NCI-H526 (cell line): Measurements from ENCODE around the gene CHST8.

ENCODE experiments used
- DNase-seq, 2 experiments: peaks; one replicate each; lab custom pipeline; 2025; lab: John Stamatoyannopoulos, UW

Gene CHST8

GRCh38 chr19:33673996-33674625 is 52.4 kb downstream of the CHST8 start:
- DNase-seq, result peak; percentile 35 to 71

GRCh38 chr19:33674626-33675367 is 53.0 kb downstream of the CHST8 start:
- DNase-seq, result no peak

DNA sequence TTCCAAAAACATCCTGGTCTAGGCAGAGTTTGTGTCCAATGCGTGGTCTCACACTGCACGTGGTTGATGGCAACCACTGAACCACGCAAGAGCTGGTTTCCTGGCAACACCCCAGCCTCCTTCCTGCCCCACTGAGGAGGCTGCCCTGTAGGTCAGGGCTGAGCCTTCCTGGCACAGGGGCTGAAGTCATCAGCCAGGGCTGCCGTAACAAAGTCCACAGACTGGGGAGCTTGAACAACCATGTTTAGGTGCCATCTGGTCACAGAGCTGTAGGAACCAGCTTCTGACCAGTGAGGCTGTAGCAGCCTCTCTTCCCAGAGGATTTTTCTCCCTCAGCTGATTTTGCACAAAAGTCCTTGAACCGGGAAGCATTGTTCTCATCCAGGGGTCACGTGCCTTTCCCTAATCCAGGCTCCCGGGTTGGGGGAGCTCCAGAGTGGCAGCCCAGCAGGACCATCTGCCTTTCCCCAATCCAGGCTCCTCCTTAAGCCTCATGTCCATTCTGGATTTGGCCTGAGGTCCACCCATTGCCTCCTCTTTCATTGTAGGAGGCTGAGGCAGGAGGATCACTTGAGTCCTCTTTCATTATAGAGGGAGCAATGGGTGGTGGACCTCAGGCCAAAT is 53.9 kb downstream of the CHST8 start:
- no peak for DNase-seq

GRCh38 chr19:33676999-33677665 is 55.4 kb downstream of the CHST8 start:
- DNase-seq, result no peak

DNA sequence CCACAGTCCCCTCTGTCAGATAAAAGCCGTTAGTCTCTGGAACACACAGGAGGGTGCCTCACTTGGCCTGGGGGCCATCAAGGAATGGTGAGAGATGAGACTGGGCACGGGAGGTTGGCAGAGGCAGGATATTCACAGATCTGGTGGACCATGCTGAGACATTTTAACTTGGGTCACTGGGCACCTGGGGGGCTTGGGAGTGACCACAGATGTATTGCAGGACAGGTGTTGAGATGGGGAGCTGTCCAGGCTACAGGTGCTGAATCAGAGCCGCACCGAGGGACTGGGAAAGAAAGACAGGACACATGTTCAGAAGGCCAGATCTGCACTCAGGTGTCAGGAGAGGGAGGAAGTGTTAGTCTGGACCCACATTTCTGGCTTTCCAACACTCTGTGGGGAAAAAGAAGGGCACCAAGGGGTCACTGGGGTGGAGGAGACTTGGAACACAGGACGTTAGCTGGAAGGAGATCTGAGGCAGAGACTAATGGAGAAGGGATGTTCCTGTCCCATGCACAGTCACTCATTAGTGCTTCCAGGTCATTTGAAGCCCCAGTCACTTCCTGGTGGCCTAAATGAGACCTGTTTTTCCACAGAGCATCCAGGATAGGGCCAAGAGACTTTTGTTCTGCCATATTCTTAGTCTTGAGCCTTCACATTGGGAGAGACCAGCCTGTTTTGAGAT is 56.1 kb downstream of the CHST8 start:
- DNase-seq, result no peak

DNA sequence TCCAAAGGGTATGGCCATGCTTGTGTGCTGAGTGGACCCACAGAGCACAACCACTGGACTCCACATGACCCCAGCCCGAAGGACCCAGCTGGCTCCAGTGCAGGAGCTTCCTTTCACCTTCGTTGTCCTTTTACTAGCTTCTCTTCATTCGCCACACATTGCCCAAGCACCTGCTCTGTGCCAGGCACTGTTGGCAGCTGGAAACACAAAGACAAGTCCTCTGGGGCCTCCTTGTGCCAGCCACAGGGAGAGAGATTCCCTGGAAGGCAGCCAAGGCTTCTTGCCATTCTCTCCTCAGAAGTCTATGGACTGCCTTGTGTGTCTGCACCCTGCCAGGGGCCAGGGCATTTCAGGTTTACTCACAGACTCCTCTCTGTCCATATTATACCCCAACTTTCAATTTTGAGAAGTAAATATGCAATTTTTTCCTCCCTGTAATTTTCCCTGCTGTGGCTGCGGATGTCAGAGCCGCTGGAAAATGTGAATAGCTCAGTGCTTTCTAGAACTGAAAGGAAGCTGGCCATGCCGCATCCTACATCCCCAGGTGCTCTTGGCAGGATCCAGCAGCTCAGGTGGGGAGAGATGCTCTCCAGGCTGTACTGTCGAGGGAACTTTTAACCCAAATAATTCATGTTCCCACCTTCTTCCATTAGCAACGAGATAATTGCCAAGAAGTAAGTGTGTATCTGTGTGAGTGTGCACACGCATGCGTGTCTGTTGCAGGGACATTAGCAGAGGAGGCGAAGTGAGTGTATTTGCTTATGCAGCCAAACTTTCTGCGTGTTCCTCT is 57.2 kb downstream of the CHST8 start:
- no peak for DNase-seq

GRCh38 chr19:33679696-33680095 is 57.9 kb downstream of the CHST8 start:
- DNase-seq, result no peak

GRCh38 chr19:33681081-33681680 is 59.4 kb downstream of the CHST8 start:
- DNase-seq, result no peak

DNA sequence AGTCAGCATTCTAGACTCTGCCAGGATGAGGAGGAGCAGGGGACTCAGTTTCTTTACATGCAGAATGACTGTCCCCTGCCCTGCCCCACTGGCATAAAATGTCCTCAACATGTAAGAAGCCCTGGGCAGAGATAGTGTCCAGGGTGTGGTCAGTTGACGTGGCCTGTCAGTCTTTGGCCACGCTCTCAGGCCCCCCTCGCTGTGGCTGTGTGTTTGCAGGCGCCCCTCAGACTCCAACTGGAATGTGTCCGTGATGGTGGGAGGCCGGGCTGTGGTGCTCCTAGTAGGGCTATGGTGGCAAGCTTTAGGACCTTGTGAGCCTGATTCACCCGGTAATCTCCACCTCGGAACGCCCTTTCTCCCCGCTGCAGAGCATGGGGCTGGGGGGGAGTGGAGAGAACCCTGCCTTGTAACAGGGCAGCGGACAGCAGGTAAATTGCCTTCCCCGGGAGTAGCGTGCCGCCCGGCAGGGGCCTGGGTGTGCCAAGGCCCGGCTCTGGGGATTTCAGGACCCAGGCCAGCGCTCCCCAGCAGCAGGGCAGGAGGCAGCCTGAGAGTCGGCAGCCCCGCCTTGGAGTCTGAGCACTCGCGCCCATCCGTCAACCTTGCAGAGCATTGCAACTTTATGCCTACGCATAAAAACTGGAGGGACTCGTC is 62.3 kb downstream of the CHST8 start:
- DNase-seq, result peak in 1 of 2 experiments; percentile 53

- peak; percentile 41 to 59 for DNase-seq
Observed at GRCh38 chr19:33684538-33685232, 62.9 kb downstream of the CHST8 start.

GRCh38 chr19:33685541-33685940 is 63.8 kb downstream of the CHST8 start:
- no peak for DNase-seq

- DNase-seq, result no peak
Observed at GRCh38 chr19:33686262-33686661, 64.5 kb downstream of the CHST8 start.

GRCh38 chr19:33686687-33687480 is 65.1 kb downstream of the CHST8 start:
- no peak for DNase-seq

- no peak for DNase-seq
Observed at GRCh38 chr19:33687481-33688170, 65.9 kb downstream of the CHST8 start.

- DNase-seq, result no peak
Observed at GRCh38 chr19:33688171-33688992, 66.6 kb downstream of the CHST8 start.

DNA sequence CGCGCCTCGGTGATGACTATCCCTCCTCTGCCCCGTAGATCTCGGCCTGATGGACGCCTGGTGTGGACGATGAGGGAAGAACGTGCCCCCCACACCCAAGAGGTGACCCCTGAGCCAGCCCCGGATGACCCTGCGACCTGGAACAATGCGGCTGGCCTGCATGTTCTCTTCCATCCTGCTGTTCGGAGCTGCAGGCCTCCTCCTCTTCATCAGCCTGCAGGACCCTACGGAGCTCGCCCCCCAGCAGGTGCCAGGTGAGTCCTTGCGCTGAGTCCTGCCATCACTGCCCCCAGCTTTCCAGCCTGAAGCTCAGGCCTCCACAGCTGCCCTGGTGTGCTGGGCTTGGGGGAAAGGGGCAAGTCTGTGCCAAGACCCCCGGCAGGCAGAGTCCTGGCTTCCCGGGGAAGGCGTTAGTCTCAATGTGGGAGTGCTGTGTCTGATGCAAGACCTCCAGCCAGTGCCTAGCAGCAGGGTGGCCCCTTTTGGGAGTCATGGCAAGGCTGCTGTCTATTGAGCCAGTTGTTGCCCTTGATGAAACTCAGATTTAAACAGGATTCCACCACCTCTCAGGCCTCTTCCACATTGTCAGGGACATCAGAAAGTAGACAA is 67.5 kb downstream of the CHST8 start:
- DNase-seq, result no peak

- no peak for DNase-seq
Observed at GRCh38 chr19:33689868-33690267, 68.1 kb downstream of the CHST8 start.
